Fibroblast of mammary gland (primary cell): ENCODE results near the gene SMAD6.

Experiments
- DNase-seq: peaks from one replicate; pipeline ENCODE4 v3.0.0-alpha.2; 2010; ENCODE audit warnings: low read depth
- H3K4me3 ChIP-seq: 2 replicates; pipeline ENCODE4 v1.5.1; 2011; ENCODE audit warnings: low read depth, mild to moderate bottlenecking, low read length, moderate library complexity; ENCODE audit not compliant: control insufficient read depth
- CTCF ChIP-seq: conservative IDR thresholded peaks from 2 replicates; pipeline ENCODE4 v1.5.1; 2011; ENCODE audit warnings: low read depth, low read length, inconsistent platforms; ENCODE audit not compliant: control insufficient read depth, insufficient read depth

The SMAD6 gene

GRCh38 chr15:66673410-66674322 lies 28.4 kb upstream of the SMAD6 start:
- H3K4me3 ChIP-seq: no peak overlapping the region
- DNase-seq: no peak
- TF ChIP-seq CTCF: no peak

DNA sequence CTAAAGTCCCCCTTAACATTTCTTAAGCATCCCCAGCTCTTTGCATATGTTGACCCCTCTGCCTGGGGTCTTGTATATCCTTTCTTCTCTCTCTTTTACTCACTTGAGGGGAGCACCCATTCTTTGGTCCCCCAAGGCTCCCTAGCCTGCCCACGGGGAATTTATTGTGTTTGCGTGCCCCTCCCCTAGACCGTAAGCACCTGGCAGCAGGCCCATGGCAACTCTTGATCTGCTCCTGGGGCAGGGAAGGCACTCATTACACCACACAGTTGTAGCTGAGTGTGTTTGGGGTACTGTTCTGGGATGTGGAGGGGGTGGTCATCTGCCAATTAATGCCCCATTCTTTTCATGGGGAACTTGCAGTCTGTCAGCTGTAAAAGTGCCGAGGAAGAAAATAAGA lies 27.3 kb upstream of the SMAD6 start:
- DNase-seq: no peak
- no peak for TF ChIP-seq CTCF
- H3K4me3 ChIP-seq: no peak overlapping the region

- H3K4me3 ChIP-seq: no peak overlapping the region
- no peak for TF ChIP-seq CTCF
- DNase-seq: no peak
Measured at GRCh38 chr15:66675446-66675845, 26.6 kb upstream of the SMAD6 start.

GRCh38 chr15:66677336-66677735 lies 24.7 kb upstream of the SMAD6 start:
- no peak for TF ChIP-seq CTCF
- no peak for DNase-seq
- H3K4me3 ChIP-seq: no peak overlapping the region

DNA sequence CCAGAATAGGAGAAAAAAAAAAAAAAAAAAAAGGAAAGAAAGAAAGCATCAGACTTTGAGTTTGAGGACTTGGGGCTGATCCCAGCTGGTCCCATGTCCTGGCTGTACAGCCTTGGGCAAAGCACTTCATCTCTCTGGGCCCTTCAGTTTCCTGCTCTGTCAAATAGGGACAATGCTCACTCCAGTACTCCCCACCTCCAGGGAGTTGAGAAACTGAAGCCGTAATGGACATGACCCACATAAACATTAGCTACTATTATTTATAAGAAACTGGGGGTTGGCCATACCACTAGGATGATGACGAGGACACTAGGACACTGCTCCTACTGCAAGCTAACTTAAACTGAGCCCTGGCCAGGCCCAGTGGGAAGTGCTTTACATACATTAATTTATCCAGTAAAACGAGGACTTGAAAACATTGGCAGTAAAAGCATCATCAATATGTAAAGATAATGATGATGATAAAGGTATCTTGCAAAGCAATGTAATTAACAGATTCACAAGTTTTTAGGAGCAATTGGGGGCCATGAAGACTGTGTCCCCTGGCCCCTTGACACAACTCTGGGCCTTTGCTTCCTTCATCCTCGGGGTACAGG lies 22.9 kb upstream of the SMAD6 start:
- no peak for DNase-seq
- H3K4me3 ChIP-seq: no peak overlapping the region
- TF ChIP-seq CTCF: no peak

DNA sequence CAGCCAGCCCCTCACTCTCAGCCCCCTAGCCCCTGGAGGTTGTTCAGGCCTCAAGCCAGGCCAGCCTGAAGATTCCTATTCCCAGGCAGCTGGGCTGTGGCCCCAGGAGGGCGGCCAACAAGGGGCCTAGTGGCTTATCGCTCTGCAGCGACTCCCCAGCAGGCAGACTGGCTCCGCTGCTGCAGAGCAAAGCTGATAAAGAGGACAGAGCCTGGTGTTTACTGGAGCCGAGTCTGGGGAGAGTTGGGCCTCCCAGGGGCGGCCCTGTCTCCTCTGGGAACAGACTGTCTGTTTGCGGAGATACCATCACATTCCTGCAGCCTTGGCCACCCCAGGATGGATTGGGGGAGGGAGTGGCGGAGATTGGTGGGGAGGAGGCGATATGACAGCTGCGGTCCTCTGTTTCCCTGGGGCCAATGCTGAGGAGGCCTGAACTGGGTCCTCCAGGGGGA lies 22.4 kb upstream of the SMAD6 start:
- no peak for TF ChIP-seq CTCF
- DNase-seq: no peak
- H3K4me3 ChIP-seq: no peak overlapping the region
